Prostate gland (tissue), 2 donors: Measurements from ENCODE around the gene FHOD3. TPM values are rescaled to one million over a fixed set of nuclear protein-coding genes. Genes with fewer than 3 reads are reported as not detected.

ENCODE experiments used
- DNase-seq: peaks from one replicate; pipeline ENCODE4 v3.0.0-alpha.2; 2019; ENCODE audit warnings: low spot score
- H3K27ac ChIP-seq, 2 donors: fragments of 200-600 bp; sonication (generic); 2 replicates each; pipeline ENCODE4 v1.5.1; 2017 to 2019
- H3K27me3 ChIP-seq: fragments of 200-600 bp; sonication (generic); replicated peaks from 2 replicates; pipeline ENCODE4 v1.5.1; 2019; ENCODE audit not compliant: insufficient read depth
- H3K36me3 ChIP-seq, 2 donors: fragments of 200-600 bp; sonication (generic); 1 replicate in 1 of 2; 2 replicates in 1 of 2; pipeline versions ENCODE4 v1.5.1 to v1.8.1; 2017 to 2019
- H3K4me1 ChIP-seq: fragments of 200-600 bp; sonication (generic); replicated peaks from 2 replicates; pipeline ENCODE4 v1.5.1; 2019
- H3K4me3 ChIP-seq, 2 donors: fragments of 200-600 bp; sonication (generic); 2 replicates each; pipeline ENCODE4 v1.5.1; 2017 to 2019
- H3K9me3 ChIP-seq: fragments of 200-600 bp; sonication (generic); 2 replicates; pipeline ENCODE4 v1.5.1; 2017
- POLR2A ChIP-seq: fragments of 450-650 bp; IDR thresholded peaks from one replicate; pipeline ENCODE4 v1.6.1; 2016; ENCODE audit warnings: antibody characterized with exemption, mild to moderate bottlenecking
- POLR2AphosphoS5 ChIP-seq: sonication (generic); formaldehyde crosslinking; IDR thresholded peaks from one replicate; pipeline ENCODE4 v1.6.1; 2017; ENCODE audit warnings: antibody characterized with exemption
- WGBS: methylation state at CpG from one replicate; pipeline ENCODE4 v1.1.5; 2018; 5-methylcytosine and 5-hydroxymethylcytosine counted together
- intact Hi-C: fragments of 100-400 bp; cut with DNase I; formaldehyde crosslinking; loops from one replicate; pipeline ENCODE4 v1.14.2; 2022
- total RNA-seq, 2 donors: library from RNA; depleted of rRNA; stranded (reverse); fragments of >200 nt; gene quantifications; one replicate each; pipeline ENCODE4 v1.1.0, GENCODE V29; 2016
- TF ChIP-seq, protein P1 (sequence below), 4 experiments: fragments of 200-600 bp in 2 of 4; fragments of 450-650 bp in 2 of 4; sonication (generic) in 2 of 4; IDR thresholded peaks; 1 replicate in 3 of 4; 2 replicates in 1 of 4; pipeline ENCODE4 v1.5.1; 2016 to 2019; ENCODE audit warnings: antibody characterized with exemption in 4 of 4, mild to moderate bottlenecking in 2 of 4, moderate library complexity in 2 of 4

FHOD3 gene
- total RNA-seq, 2 donors from 2014 or later = 25.1 to 52.5 TPM

DNA sequence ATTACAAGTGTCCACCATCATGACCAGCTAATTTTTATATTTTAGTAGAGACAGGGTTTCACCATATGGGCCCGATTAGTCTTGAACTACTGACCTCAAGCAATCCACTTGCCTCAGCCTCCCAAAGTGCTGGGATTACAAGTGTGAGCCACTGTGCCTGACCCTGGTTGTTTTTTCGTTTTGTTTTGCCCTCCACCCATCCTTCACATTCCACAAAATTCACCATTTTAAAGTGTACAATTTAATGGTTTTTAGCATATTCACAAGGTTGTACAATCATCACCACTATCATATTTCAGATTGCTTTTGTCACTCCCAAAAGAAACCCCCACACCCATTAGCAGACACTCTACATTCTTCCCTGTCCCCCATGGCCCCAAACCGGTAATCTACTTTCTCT, 316.3 kb downstream of the FHOD3 start:
- no peak for DNase-seq
- no peaks in the 10 kb centered on the region for H3K27me3 ChIP-seq
- 90% methylated on average over 3 of the region's 3 CpGs for WGBS
- intact Hi-C loops = no loop called here
- TF ChIP-seq POLR2AphosphoS5 = no peak
- no peak for TF ChIP-seq POLR2A
- TF ChIP-seq, protein P1, sequence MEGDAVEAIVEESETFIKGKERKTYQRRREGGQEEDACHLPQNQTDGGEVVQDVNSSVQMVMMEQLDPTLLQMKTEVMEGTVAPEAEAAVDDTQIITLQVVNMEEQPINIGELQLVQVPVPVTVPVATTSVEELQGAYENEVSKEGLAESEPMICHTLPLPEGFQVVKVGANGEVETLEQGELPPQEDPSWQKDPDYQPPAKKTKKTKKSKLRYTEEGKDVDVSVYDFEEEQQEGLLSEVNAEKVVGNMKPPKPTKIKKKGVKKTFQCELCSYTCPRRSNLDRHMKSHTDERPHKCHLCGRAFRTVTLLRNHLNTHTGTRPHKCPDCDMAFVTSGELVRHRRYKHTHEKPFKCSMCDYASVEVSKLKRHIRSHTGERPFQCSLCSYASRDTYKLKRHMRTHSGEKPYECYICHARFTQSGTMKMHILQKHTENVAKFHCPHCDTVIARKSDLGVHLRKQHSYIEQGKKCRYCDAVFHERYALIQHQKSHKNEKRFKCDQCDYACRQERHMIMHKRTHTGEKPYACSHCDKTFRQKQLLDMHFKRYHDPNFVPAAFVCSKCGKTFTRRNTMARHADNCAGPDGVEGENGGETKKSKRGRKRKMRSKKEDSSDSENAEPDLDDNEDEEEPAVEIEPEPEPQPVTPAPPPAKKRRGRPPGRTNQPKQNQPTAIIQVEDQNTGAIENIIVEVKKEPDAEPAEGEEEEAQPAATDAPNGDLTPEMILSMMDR (IDR thresholded peaks at IDR 0.05) = no peak
- no peaks in the 10 kb centered on the region for H3K4me1 ChIP-seq
- no peaks in the 10 kb centered on the region for H3K9me3 ChIP-seq
- no peaks in the 10 kb centered on the region for H3K36me3 ChIP-seq
- H3K4me3 ChIP-seq = no peak overlapping the region
- H3K27ac ChIP-seq = no peak overlapping the region

DNA sequence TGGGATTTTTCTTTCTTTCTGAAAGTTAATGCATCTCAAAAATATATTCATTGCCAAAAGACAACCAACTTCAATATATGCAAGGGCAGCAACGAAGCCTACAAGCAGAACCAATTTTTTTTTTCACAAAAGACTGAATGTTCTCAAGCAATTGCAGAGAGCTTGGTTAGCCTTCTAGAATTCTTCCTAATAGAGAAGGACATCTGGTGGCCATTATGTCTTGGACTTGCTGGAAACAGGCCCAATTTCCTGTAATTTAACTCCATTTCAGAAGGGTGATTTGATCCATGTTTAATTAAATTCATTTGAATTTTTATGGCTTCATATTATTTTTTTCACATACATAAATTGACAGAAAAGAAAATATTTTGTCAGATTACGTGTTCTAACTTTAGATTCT, 323.3 kb downstream of the FHOD3 start:
- intact Hi-C loops = no loop called here
- WGBS = 42% methylated on average over 2 of the region's 2 CpGs
- DNase-seq = no peak
- Histone ChIP-seq H3K27ac (no peak overlapping the region), H3K9me3 (no peaks in the 10 kb centered on the region), H3K36me3 (no peaks in the 10 kb centered on the region), H3K27me3 (no peaks in the 10 kb centered on the region), H3K4me3 (no peak overlapping the region), H3K4me1 (no peaks in the 10 kb centered on the region)
- TF ChIP-seq POLR2AphosphoS5 = no peak
- no peak for TF ChIP-seq POLR2A
- TF ChIP-seq, protein P1 (IDR thresholded peaks at IDR 0.05) = no peak

DNA sequence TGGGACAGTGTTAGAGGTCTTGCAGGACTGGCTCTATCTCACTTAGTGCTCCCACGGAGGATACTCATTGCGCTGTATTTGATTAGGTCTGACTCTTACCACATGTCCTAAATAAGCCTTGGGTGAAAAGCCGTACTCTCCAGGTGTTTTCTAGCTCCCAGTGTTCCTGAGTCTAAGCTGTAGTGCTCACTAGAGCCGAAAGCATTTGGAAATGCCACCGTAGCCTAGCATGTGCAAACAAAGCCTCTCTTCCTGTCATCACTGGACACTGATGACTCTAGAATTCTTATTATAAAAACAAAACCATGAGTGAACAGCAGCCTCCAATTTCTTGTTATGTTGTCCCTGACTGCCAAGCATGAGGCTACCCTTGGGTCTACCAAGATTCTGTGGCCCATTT, 325.1 kb downstream of the FHOD3 start:
- Histone ChIP-seq H3K27ac (no peak overlapping the region), H3K9me3 (no peaks in the 10 kb centered on the region), H3K4me3 (no peak overlapping the region), H3K36me3 (no peaks in the 10 kb centered on the region), H3K27me3 (no peaks in the 10 kb centered on the region), H3K4me1 (no peaks in the 10 kb centered on the region)
- intact Hi-C loops = no loop called here
- no peak for TF ChIP-seq POLR2AphosphoS5
- no peak for TF ChIP-seq POLR2A
- TF ChIP-seq, protein P1 (IDR thresholded peaks at IDR 0.05) = no peak
- DNase-seq = no peak
- 88% methylated on average over 5 of the region's 5 CpGs for WGBS

DNA sequence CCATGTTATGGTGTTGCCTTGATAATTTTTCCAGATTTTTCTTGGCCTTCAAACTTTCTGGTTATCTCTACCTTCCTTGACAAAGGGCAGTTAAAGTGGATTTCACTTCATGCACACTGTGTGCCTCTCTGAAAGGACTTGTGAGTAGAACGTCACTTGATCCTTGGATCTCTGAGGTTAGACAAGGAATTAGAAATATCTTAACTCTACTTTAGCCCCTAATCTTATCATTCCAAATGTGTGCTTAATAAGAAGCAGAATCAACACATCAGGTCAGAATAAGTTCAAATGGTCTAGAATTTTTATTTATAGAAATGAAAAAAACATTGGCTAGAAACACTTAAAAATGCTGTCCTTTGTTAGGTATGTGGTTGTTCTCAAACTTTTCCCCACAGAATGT, 325.6 kb downstream of the FHOD3 start:
- no peak for TF ChIP-seq POLR2AphosphoS5
- TF ChIP-seq, protein P1 (IDR thresholded peaks at IDR 0.05) = no peak
- TF ChIP-seq POLR2A = no peak
- no peaks in the 10 kb centered on the region for H3K27me3 ChIP-seq
- intact Hi-C loops = no loop called here
- 78% methylated on average over 1 of the region's 1 CpG for WGBS
- no peaks in the 10 kb centered on the region for H3K9me3 ChIP-seq
- H3K4me1 ChIP-seq = no peaks in the 10 kb centered on the region
- no peaks in the 10 kb centered on the region for H3K36me3 ChIP-seq
- DNase-seq = no peak
- H3K27ac ChIP-seq = no peak overlapping the region
- H3K4me3 ChIP-seq = no peak overlapping the region

DNA sequence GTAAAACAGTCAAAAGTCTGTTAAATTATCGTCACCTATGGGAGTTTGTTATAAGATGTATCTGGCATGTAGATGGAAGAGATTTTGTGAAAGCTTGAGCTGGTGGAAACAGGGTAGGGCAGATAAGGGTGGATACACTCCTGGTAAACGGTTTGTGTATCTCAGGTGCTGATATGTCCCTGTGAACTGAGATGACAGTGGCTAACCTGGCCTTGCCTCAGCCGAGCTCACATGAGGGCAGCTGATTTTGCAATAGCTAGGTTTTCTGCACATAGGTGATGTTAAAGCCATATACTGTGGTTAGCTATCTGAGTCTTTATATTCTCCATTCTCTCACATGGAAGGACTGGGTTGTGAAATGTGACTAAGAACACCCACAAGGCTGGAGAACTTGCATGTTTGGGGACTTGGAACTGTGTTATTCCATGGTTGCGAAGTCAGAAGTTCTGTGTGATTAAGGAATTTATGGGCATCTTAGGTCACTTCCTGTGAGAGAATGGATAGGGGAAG, 326.2 kb downstream of the FHOD3 start:
- H3K27ac ChIP-seq = no peak overlapping the region
- H3K9me3 ChIP-seq = no peaks in the 10 kb centered on the region
- no peaks in the 10 kb centered on the region for H3K27me3 ChIP-seq
- H3K4me1 ChIP-seq = no peaks in the 10 kb centered on the region
- no peak for DNase-seq
- WGBS = 92% methylated on average over 4 of the region's 4 CpGs
- H3K36me3 ChIP-seq = no peaks in the 10 kb centered on the region
- intact Hi-C loops = no loop called here
- TF ChIP-seq POLR2A = no peak
- no peak for TF ChIP-seq POLR2AphosphoS5
- TF ChIP-seq, protein P1 (IDR thresholded peaks at IDR 0.05) = no peak
- H3K4me3 ChIP-seq = no peak overlapping the region
